IMR-90 (cell line): ENCODE results near the gene ZBTB40. TPM values are rescaled to one million over a fixed set of nuclear protein-coding genes. Genes with fewer than 3 reads are reported as not detected.

Experiments used
- ATAC-seq: fragments of 200-7000 bp; cut with Tn5 transposase; 2 replicates; pipeline ENCODE4 v1.9.1; 2020; ENCODE audit warnings: low read depth, mild to moderate bottlenecking, moderate library complexity
- BruUV-seq: library from RNA; stranded (reverse); fragments of 400-500 nt; replicated peaks from 2 replicates; lab custom pipeline; 2021; lab: Mats Ljungman, UMichigan
- CTCF ChIA-PET: fragments of 300-600 bp; formaldehyde crosslinking; extraction: SDS; loops from one replicate; lab custom pipeline; 2021; ENCODE audit warnings: antibody characterized with exemption; lab: Yijun Ruan, JAX
- POLR2A ChIA-PET: fragments of 300-600 bp; sonication (Branson Sonifier 250); formaldehyde crosslinking; loops from one replicate; lab custom pipeline; 2022; ENCODE audit warnings: antibody characterized with exemption; ENCODE audit not compliant: unreplicated experiment; lab: Charles Lee
- DNase-seq: peaks from one replicate; pipeline ENCODE4 v3.0.0; 2013
- H2AFZ ChIP-seq: replicated peaks from 2 replicates; pipeline ENCODE3; 2013; ENCODE audit warnings: low read length, mild to moderate bottlenecking; ENCODE audit not compliant: poor library complexity
- H2AK5ac ChIP-seq: 2 replicates; pipeline ENCODE4 v1.6.1; 2013; ENCODE audit warnings: low read depth, low read length, inconsistent platforms
- H2AK9ac ChIP-seq: replicated peaks from 2 replicates; pipeline ENCODE3; 2013; ENCODE audit warnings: mild to moderate bottlenecking, low read depth, low read length, moderate library complexity; ENCODE audit not compliant: poor library complexity
- H2BK120ac ChIP-seq: 2 replicates; pipeline ENCODE4 v1.6.1; 2013; ENCODE audit warnings: low read depth, low read length, inconsistent platforms
- H2BK15ac ChIP-seq: 3 replicates; pipeline ENCODE4 v1.6.1; 2013; ENCODE audit warnings: low read depth, low read length, inconsistent platforms
- H2BK20ac ChIP-seq: 2 replicates; pipeline ENCODE4 v1.6.1; 2013; ENCODE audit warnings: low read depth, mild to moderate bottlenecking, inconsistent platforms, low read length, moderate library complexity
- H2BK5ac ChIP-seq: 2 replicates; pipeline ENCODE4 v1.6.1; 2013; ENCODE audit warnings: mild to moderate bottlenecking, low read depth, low read length, inconsistent platforms; ENCODE audit not compliant: poor library complexity, severe bottlenecking
- H3K14ac ChIP-seq: replicated peaks from 2 replicates; pipeline ENCODE4 v1.6.1; 2013; ENCODE audit warnings: low read depth, low read length, inconsistent platforms
- H3K18ac ChIP-seq: 2 replicates; pipeline ENCODE4 v1.6.1; 2013; ENCODE audit warnings: low read depth, low read length, control low read depth
- H3K23ac ChIP-seq: 2 replicates; pipeline ENCODE4 v1.6.1; 2013; ENCODE audit warnings: low read depth, low read length, inconsistent platforms
- H3K27ac ChIP-seq: 2 replicates; pipeline ENCODE4 v1.5.1; 2013; ENCODE audit warnings: mild to moderate bottlenecking, control low read depth, low read length; ENCODE audit not compliant: insufficient read depth
- H3K27me3 ChIP-seq: 2 replicates; pipeline ENCODE4 v1.6.1; 2013; ENCODE audit warnings: low read length; ENCODE audit not compliant: control insufficient read depth, insufficient read depth
- H3K36me3 ChIP-seq: 2 replicates; pipeline ENCODE4 v1.6.1; 2013; ENCODE audit warnings: low read length, mixed read lengths; ENCODE audit not compliant: control insufficient read depth, insufficient read depth
- H3K4ac ChIP-seq: 2 replicates; pipeline ENCODE4 v1.6.1; 2013; ENCODE audit warnings: low read depth, low read length, inconsistent platforms
- H3K4me1 ChIP-seq: 2 replicates; pipeline ENCODE4 v1.6.1; 2013; ENCODE audit warnings: low read length, mixed read lengths; ENCODE audit not compliant: control insufficient read depth, insufficient read depth
- H3K4me2 ChIP-seq: 2 replicates; pipeline ENCODE4 v1.6.1; 2013; ENCODE audit warnings: low read depth, mild to moderate bottlenecking, control low read depth, low read length, moderate library complexity
- H3K4me3 ChIP-seq: 2 replicates; pipeline ENCODE4 v1.5.1; 2013; ENCODE audit warnings: low read depth, mild to moderate bottlenecking, control low read depth, low read length, moderate library complexity; ENCODE audit not compliant: insufficient read depth
- H3K56ac ChIP-seq: 2 replicates; pipeline ENCODE4 v1.6.1; 2013; ENCODE audit warnings: low read length, inconsistent platforms; ENCODE audit not compliant: insufficient read depth; ENCODE audit errors: extremely low read depth
- H3K79me1 ChIP-seq, 2 experiments: 2 replicates each; pipeline ENCODE4 v1.6.1; 2013; ENCODE audit warnings: low read length in 2 of 2, inconsistent platforms in 1 of 2, low read depth in 1 of 2
- H3K9ac ChIP-seq: 2 replicates; pipeline ENCODE4 v1.6.1; 2013; ENCODE audit warnings: low read depth, low read length, control low read depth
- H3K9me1 ChIP-seq: 2 replicates; pipeline ENCODE4 v1.6.1; 2013; ENCODE audit warnings: low read length, inconsistent platforms; ENCODE audit not compliant: insufficient read depth
- H3K9me3 ChIP-seq: 2 replicates; pipeline ENCODE4 v1.6.1; 2013; ENCODE audit warnings: low read length; ENCODE audit not compliant: control insufficient read depth, insufficient read depth
- H4K20me1 ChIP-seq: 2 replicates; pipeline ENCODE4 v1.6.1; 2013; ENCODE audit warnings: low read length, inconsistent platforms; ENCODE audit not compliant: insufficient read depth
- H4K5ac ChIP-seq: 2 replicates; pipeline ENCODE4 v1.6.1; 2013; ENCODE audit warnings: mild to moderate bottlenecking, low read depth, low read length, control low read depth
- H4K8ac ChIP-seq, 2 experiments: 2 replicates each; pipeline ENCODE4 v1.6.1; 2013; ENCODE audit warnings: low read depth in 2 of 2, low read length in 2 of 2, control low read depth in 1 of 2, inconsistent platforms in 1 of 2
- H4K91ac ChIP-seq: 2 replicates; pipeline ENCODE4 v1.6.1; 2013; ENCODE audit warnings: low read depth, low read length, inconsistent platforms; ENCODE audit not compliant: insufficient read depth
- BHLHE40 ChIP-seq: fragments of 150-350 bp; IDR thresholded peaks from 2 replicates; pipeline ENCODE4 v1.6.1; 2016; ENCODE audit warnings: mild to moderate bottlenecking, low read depth, low read length
- CEBPB ChIP-seq: IDR thresholded peaks from 2 replicates; pipeline ENCODE4 v1.6.1; 2012; ENCODE audit warnings: low read depth, low read length, improper control_type of control experiment
- CHD1 ChIP-seq: IDR thresholded peaks from 2 replicates; pipeline ENCODE4 v1.6.1; 2012; ENCODE audit warnings: low read depth, low read length, improper control_type of control experiment
- CTCF ChIP-seq: conservative IDR thresholded peaks from 2 replicates; pipeline ENCODE4 v1.5.1; 2012; ENCODE audit warnings: mild to moderate bottlenecking, low read depth, low read length, improper control_type of control experiment
- FOS ChIP-seq: fragments of 150-350 bp; IDR thresholded peaks from 2 replicates; pipeline ENCODE4 v1.6.1; 2016; ENCODE audit warnings: low read depth, low read length
- MAFK ChIP-seq: IDR thresholded peaks from 2 replicates; pipeline ENCODE4 v1.6.1; 2012; ENCODE audit warnings: low read depth, low read length, improper control_type of control experiment
- MAZ ChIP-seq: IDR thresholded peaks from 2 replicates; pipeline ENCODE4 v1.6.1; 2012; ENCODE audit warnings: low read depth, mild to moderate bottlenecking, low read length, improper control_type of control experiment, moderate library complexity, borderline replicate concordance
- MXI1 ChIP-seq: IDR thresholded peaks from 2 replicates; pipeline ENCODE4 v1.6.1; 2012; ENCODE audit warnings: low read depth, mild to moderate bottlenecking, low read length, moderate library complexity, borderline replicate concordance
- NFE2L2 ChIP-seq: fragments of 150-350 bp; IDR thresholded peaks from 2 replicates; pipeline ENCODE4 v1.6.1; 2016; ENCODE audit warnings: low read depth, mild to moderate bottlenecking, low read length
- POLR2A ChIP-seq: IDR thresholded peaks from 2 replicates; pipeline ENCODE4 v1.6.1; 2012; ENCODE audit warnings: mild to moderate bottlenecking, low read depth, low read length
- RAD21 ChIP-seq: IDR thresholded peaks from 2 replicates; pipeline ENCODE4 v1.6.1; 2012; ENCODE audit warnings: low read length, improper control_type of control experiment
- RCOR1 ChIP-seq: IDR thresholded peaks from 2 replicates; pipeline ENCODE4 v1.6.1; 2012; ENCODE audit warnings: mild to moderate bottlenecking, low read length, improper control_type of control experiment; ENCODE audit not compliant: insufficient replicate concordance
- RFX5 ChIP-seq: IDR thresholded peaks from 2 replicates; pipeline ENCODE4 v1.8.0; 2012; ENCODE audit warnings: low read depth, mild to moderate bottlenecking, low read length, moderate library complexity
- SMC3 ChIP-seq: fragments of 150-350 bp; IDR thresholded peaks from 2 replicates; pipeline ENCODE4 v1.6.1; 2016; ENCODE audit warnings: low read depth, mild to moderate bottlenecking, antibody characterized with exemption, low read length, moderate library complexity
- WGBS, 2 experiments: methylation state at CpG; one replicate each; pipeline versions ENCODE4 v1.1.5 to v1.1.7; 2013; ENCODE audit warnings: missing lambda C conversion rate in 2 of 2; ENCODE audit not compliant: insufficient read length in 1 of 2; ENCODE audit errors: extremely low coverage in 2 of 2; 5-methylcytosine and 5-hydroxymethylcytosine counted together
- dilution Hi-C: fragments of 300-500 bp; cut with HindIII; formaldehyde crosslinking; loops from one replicate; pipeline ENCODE4 v1.14.3; 2018; ENCODE audit warnings: low sequenced_read_pairs; ENCODE audit not compliant: unreplicated experiment
- in situ Hi-C: fragments of 300-500 bp; cut with MboI; formaldehyde crosslinking; loops from 3 replicates; pipeline ENCODE4 v1.14.3; 2019; ENCODE audit warnings: low sequenced_read_pairs, inconsistent platforms, mixed read lengths
- intact Hi-C: fragments of 100-400 bp; cut with micrococcal nuclease; formaldehyde crosslinking; loops from 2 replicates; pipeline ENCODE4 v1.10.0; 2022
- polyA plus RNA-seq, 3 experiments: library from polyadenylated mRNA; depleted of rRNA; stranded (reverse); fragments of >200 nt; gene quantifications; 2 replicates each; pipeline ENCODE4 v1.2.3, GENCODE V29; 2012; ENCODE audit warnings: low replicate concordance in 1 of 3
- total RNA-seq: library from RNA; depleted of rRNA; stranded (reverse); fragments of >200 nt; gene quantifications from 2 replicates; pipeline ENCODE4 v1.2.3, GENCODE V29; 2012
- TF ChIP-seq, protein P1 (sequence below): fragments of 150-350 bp; IDR thresholded peaks from 2 replicates; pipeline ENCODE4 v1.6.1; 2017; ENCODE audit warnings: mild to moderate bottlenecking, antibody characterized with exemption, low read length, low read depth
- TF ChIP-seq, protein P2 (sequence below): fragments of 150-350 bp; IDR thresholded peaks from 2 replicates; pipeline ENCODE4 v1.6.1; 2016; ENCODE audit warnings: low read depth, mild to moderate bottlenecking, low read length, moderate library complexity, borderline replicate concordance

ZBTB40 gene
- total and polyA plus RNA-seq, 2 of the 4 experiments (the other 2 are of a cell fraction): 6.0 to 9.7 TPM

DNA sequence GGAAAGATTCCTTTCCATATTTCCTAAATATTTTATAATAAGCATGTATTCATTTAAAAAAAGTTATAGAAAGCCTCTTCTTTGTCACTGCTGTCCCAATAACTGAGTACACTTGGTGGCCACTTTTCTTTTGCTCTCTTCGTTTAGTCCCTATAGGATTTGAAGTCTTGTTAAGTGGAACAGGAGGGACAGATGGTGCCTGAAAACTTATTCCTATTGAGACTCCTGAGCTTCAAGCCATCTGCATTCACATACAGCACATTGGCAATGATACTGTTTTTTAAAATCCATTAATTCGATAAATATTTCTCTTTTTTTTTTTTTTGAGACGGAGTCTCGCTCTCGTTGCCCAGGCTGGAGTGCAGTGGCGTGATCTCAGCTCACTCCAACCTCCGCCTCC, 2.0 kb upstream of the ZBTB40 start:
- Histone ChIP-seq H3K4ac (no peak overlapping the region), H3K4me3 (no peak overlapping the region), H3K4me1 (peaks cover 5% of the 10 kb centered on the region), H2AK9ac (no peak overlapping the region), H3K56ac (no peak overlapping the region), H4K5ac (no peak overlapping the region), H3K27ac (no peak overlapping the region), H3K9me3 (no peaks in the 10 kb centered on the region), H3K9me1 (peaks cover 17% of the 10 kb centered on the region; the same call in 1 of the 2 replicates), H3K14ac (no peak overlapping the region), H2AFZ (no peak overlapping the region), H4K20me1 (no peaks in the 10 kb centered on the region), H4K91ac (no peak overlapping the region), H3K27me3 (no peaks in the 10 kb centered on the region), H3K23ac (no peak overlapping the region), H3K9ac (no peak overlapping the region), H4K8ac (no peak overlapping the region), H2BK5ac (no peak overlapping the region), H3K4me2 (no peak overlapping the region), H2BK20ac (no peak overlapping the region), H3K79me1 (peaks cover 15 to 19% of the 10 kb centered on the region in 2 experiments), H2BK120ac (no peak overlapping the region), H3K18ac (no peak overlapping the region), H3K36me3 (no peaks in the 10 kb centered on the region), H2AK5ac (no peak overlapping the region), H2BK15ac (no peak overlapping the region)
- BruUV-seq: no TSS peak
- in situ Hi-C loops (loop anchor here (25.0 kb wide), 1 partner anchor 488 kb away; no protein-coding TSS in a partner anchor), intact Hi-C loops (no loop called here), dilution Hi-C loops (no loop called here)
- POLR2A ChIA-PET: no interaction called here
- TF ChIP-seq RAD21 (no peak), RCOR1 (no peak), POLR2A (no peak), NFE2L2 (no peak), CTCF (no peak), MAZ (no peak), CEBPB (no peak), BHLHE40 (no peak), RFX5 (no peak), MAFK (no peak), MXI1 (no peak), FOS (no peak), SMC3 (no peak), CHD1 (no peak)
- TF ChIP-seq, protein P1, sequence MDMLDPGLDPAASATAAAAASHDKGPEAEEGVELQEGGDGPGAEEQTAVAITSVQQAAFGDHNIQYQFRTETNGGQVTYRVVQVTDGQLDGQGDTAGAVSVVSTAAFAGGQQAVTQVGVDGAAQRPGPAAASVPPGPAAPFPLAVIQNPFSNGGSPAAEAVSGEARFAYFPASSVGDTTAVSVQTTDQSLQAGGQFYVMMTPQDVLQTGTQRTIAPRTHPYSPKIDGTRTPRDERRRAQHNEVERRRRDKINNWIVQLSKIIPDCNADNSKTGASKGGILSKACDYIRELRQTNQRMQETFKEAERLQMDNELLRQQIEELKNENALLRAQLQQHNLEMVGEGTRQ: no peak
- TF ChIP-seq, protein P2, sequence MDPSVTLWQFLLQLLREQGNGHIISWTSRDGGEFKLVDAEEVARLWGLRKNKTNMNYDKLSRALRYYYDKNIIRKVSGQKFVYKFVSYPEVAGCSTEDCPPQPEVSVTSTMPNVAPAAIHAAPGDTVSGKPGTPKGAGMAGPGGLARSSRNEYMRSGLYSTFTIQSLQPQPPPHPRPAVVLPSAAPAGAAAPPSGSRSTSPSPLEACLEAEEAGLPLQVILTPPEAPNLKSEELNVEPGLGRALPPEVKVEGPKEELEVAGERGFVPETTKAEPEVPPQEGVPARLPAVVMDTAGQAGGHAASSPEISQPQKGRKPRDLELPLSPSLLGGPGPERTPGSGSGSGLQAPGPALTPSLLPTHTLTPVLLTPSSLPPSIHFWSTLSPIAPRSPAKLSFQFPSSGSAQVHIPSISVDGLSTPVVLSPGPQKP: no peak
- 100% methylated on average over 1 of the region's 7 CpGs; no CpG with 5 or more reads in 1 of the 2 experiments for WGBS, 2 experiments
- ATAC-seq (no peak), DNase-seq (no peak)
- CTCF ChIA-PET: no interaction called here
